NK-92 treated with Interleukin-12 subunit alpha and Interleukin-12 subunit beta, amount 100 ng/mL, for 24 hours (cell line): ENCODE data around the gene KLHL6.
"Not testable (repeated sequence)": the region's sequence is repeated elsewhere in the genome, so short reads cannot be mapped to it uniquely, and the experiment has no call there.

Experiments
- DNase-seq: peaks from one replicate; lab custom pipeline; 2025; lab: John Stamatoyannopoulos, UW

KLHL6 gene

GRCh38 chr3:183532620-183533411 lies 22.7 kb downstream of the KLHL6 start:
- DNase-seq: no peak

DNA sequence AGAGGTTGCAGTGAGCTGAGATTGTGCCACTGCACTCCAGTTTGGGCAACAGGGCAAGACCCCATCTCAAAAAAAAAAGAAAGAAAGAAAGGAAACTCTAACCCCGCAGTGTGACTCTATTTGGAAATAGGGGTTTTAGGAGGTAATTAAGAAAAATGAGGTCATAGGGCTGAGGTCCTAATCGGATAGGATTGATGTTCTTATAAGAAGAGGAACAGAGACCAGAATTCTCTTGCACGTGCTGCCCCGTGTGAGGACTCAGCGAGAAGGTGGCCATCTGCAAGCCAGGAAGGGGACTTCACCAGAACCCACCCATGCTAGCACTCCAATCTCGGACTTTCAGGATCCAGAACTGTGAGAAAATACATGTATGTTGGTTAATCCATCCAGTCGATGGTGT lies 25.8 kb downstream of the KLHL6 start:
- DNase-seq: no peak

- DNase-seq: no peak
These were observed 26.3 kb downstream of the KLHL6 start for GRCh38 chr3:183529185-183529584.

DNA sequence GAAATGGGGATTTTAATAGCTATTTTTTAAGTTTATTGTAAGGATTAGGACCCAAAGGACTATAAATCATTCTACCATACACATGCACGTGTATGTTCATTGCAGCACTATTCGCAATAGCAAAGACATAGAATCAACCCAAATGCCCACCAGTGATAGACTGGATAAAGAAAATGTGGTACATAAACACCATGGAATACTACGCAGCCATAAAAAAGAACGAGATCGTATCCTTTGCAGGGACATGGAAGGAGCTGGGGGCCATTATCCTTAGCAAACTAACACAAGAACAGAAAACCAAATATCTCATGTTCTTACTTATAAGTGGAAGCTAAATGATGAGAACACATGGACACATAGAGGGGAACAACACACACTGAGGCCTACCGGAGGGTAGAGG lies 26.7 kb downstream of the KLHL6 start:
- DNase-seq: not testable (repeated sequence)

- no peak for DNase-seq
These were observed 27.8 kb downstream of the KLHL6 start for GRCh38 chr3:183527428-183528379.

- DNase-seq: no peak
These were observed 28.6 kb downstream of the KLHL6 start for GRCh38 chr3:183526838-183527427.

DNA sequence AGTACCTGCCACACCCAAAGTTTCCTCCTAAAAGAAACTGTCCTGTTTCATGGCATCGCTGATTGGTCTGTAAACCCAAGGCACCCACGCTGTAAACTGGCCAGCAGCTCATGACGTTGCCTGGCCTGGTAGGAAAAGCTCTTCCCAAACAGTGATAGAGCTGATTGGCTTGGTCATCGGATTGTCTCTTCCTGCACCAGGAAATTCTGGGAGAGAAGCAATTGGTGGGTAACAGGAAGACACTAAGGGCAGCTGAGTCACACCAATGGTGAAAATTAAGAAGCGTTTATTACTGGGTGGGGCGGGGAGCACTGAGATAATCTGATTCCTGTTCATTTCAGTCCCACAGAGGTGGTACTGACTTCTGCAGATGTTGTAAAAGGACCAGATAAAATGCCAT lies 31.0 kb downstream of the KLHL6 start:
- DNase-seq: no peak

- DNase-seq: not testable (repeated sequence)
These were observed 34.6 kb downstream of the KLHL6 start for GRCh38 chr3:183520741-183521556.

- not testable (repeated sequence) for DNase-seq
These were observed 35.2 kb downstream of the KLHL6 start for GRCh38 chr3:183520295-183520694.

DNA sequence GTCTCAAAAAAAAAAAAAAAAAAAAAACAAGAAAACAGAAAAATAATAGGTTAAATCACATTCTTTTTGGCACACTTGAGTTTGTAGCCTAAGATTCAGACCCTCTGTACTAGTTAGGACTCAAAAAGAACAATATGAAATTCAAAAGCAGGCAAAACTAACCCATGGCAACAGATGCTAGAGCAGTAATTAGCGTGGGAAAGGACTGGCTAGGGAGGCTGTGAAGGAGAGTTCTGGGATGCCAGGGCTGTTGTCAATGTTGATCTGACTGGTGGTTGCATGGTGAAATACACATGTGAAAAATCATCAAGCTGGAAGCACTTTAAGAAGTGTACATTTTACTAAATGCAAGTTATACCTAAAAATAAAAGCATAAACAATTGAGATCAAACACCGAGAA lies 35.6 kb downstream of the KLHL6 start:
- no peak for DNase-seq

DNA sequence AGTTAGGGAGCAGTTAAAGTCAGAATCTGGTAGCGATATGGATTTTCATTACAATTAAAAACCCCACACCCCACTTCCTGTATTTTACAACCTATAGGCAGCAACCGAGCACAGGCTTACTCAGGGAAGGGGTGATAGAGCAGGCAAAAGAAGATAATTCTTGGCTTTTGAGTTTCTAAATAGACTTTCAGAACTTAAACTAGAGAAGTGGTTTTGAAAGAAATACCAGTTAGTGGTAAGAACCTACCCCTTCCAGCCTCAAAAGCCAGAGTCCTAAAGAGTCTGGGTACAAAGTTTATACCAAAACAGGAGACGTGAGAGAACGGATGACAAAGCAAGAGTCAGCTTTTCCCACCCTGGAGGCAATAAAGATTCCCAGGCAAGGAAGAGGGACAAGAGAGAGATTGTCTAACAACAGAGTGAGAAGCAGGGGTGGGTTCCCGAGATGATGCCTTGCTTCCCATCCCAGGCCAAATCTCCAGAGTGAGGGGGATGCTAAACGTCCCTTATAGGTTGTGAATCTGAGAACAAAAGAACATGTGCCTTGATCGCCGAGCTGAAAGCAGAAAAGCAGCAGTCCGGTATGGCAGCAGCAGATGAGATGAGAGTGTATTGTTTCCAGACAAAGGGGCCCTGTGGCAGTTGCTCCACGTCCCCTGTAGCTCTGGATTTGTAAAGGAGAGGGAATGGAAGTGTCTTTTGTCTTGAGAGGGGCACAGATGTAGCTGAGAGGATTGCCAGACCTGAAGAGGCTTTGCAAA lies 36.8 kb downstream of the KLHL6 start:
- no peak for DNase-seq

- DNase-seq: no peak
These were observed 37.9 kb downstream of the KLHL6 start for GRCh38 chr3:183517607-183518006.

- peak; percentile 23 for DNase-seq
These were observed 39.3 kb downstream of the KLHL6 start for GRCh38 chr3:183515968-183516851.

DNA sequence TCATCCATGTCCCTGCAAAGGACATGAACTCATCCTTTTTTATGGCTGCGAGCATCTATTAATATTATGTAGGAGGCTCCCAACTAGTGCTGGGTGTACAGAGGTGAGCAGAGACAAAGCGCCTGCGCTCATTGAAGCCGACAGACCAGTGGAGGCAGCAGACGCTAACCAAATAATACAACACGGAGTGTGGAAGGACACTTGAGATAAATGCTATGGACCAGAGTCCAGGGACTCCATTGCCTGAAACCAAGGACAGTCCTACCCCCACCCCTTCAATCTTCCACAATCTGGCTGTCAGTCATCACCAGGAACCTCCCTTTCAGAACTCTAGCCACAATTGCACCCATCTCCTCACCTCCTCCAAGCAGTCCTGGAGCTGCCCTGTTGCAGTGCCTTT lies 41.5 kb downstream of the KLHL6 start:
- DNase-seq: no peak

- no peak for DNase-seq
These were observed 42.3 kb downstream of the KLHL6 start for GRCh38 chr3:183513046-183513706.

GRCh38 chr3:183511286-183512131 lies 44.0 kb downstream of the KLHL6 start:
- not testable (repeated sequence) for DNase-seq

GRCh38 chr3:183508821-183509220 lies 46.7 kb downstream of the KLHL6 start:
- DNase-seq: no peak

DNA sequence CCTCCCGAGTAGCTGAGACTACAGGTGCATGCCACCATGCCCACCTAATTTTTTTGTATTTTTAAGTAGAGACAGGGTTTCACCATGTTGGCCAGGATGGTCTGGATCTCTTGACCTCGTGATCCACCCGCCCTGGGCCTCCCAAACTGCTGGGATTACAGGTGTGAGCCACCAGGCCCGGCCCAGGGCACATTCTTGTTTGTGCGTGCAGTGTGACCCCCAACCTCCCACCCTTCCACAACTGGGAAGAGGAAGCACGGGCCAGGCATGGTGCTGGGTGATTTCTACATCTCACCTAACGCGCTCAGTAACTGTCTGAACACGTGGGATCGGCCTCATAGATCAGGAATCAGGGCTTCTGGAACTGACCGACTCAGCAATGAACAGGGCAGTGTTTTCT lies 48.0 kb downstream of the KLHL6 start:
- no peak for DNase-seq
